Activated T-cell treated with anti-CD3 and anti-CD28 coated beads, Interleukin-2, amount 50 U/mL, for 72 hours (primary cell): ENCODE data around the gene FAM98C. TPM values are rescaled to one million over a fixed set of nuclear protein-coding genes. Genes with fewer than 3 reads are reported as not detected.
"Not testable (repeated sequence)": the region's sequence is repeated elsewhere in the genome, so short reads cannot be mapped to it uniquely, and the experiment has no call there.

ENCODE experiments used
- ATAC-seq, 2 donors: fragments of 150-1000 bp; cut with Tn5 transposase; replicated peaks in 1 of 2; 2 replicates each; pipeline ENCODE4 v1.10.0; 2021; ENCODE audit warnings: moderate library complexity in 2 of 2, mild to moderate bottlenecking in 1 of 2
- DNase-seq, 2 donors: peaks; one replicate each; pipeline ENCODE4 v3.0.0; 2021 to 2022; ENCODE audit warnings: mixed read lengths in 1 of 2
- H3K27ac Mint-ChIP-seq: one replicate; pipeline ENCODE4 v1.8.0; 2022; ENCODE audit warnings: mild to moderate bottlenecking, moderate library complexity, mixed read lengths
- H3K27me3 Mint-ChIP-seq: one replicate; pipeline ENCODE4 v1.8.0; 2022; ENCODE audit warnings: low read depth, mixed read lengths
- H3K36me3 Mint-ChIP-seq, 2 donors: one replicate each; pipeline ENCODE4 v1.8.0; 2022; ENCODE audit warnings: mixed read lengths in 2 of 2, mild to moderate bottlenecking in 1 of 2; ENCODE audit not compliant: insufficient read depth in 2 of 2
- H3K4me1 Mint-ChIP-seq: one replicate; pipeline ENCODE4 v1.8.0; 2022; ENCODE audit warnings: low read depth, mixed read lengths
- H3K4me3 Mint-ChIP-seq, 2 donors: one replicate each; pipeline ENCODE4 v1.8.0; 2022; ENCODE audit warnings: mild to moderate bottlenecking in 2 of 2, mixed read lengths in 2 of 2, moderate library complexity in 2 of 2
- H3K9me3 Mint-ChIP-seq, 2 donors: one replicate each; pipeline ENCODE4 v1.8.0; 2022; ENCODE audit warnings: mixed read lengths in 2 of 2
- total RNA-seq, 2 donors: library from RNA; stranded (reverse); gene quantifications; one replicate each; pipeline ENCODE4 v1.2.3, GENCODE V29; 2022

FAM98C gene
- total RNA-seq, 2 donors from 2014 or later = 41.0 to 45.1 TPM

GRCh38 chr19:38412491-38412890 lies 9.6 kb downstream of the FAM98C start:
- H3K9me3 Mint-ChIP-seq = no peaks in the 10 kb centered on the region
- H3K4me1 Mint-ChIP-seq = peaks cover 11% of the 10 kb centered on the region
- no peak overlapping the region for H3K27ac Mint-ChIP-seq
- no peak for ATAC-seq
- DNase-seq = no peak
- no peaks in the 10 kb centered on the region for H3K27me3 Mint-ChIP-seq
- H3K4me3 Mint-ChIP-seq = no peak overlapping the region
- H3K36me3 Mint-ChIP-seq = peaks cover 0 to 3% of the 10 kb centered on the region in 2 donors

GRCh38 chr19:38412961-38413360 lies 10.1 kb downstream of the FAM98C start:
- H3K4me3 Mint-ChIP-seq = no peak overlapping the region
- no peaks in the 10 kb centered on the region for H3K27me3 Mint-ChIP-seq
- H3K27ac Mint-ChIP-seq = no peak overlapping the region
- no peaks in the 10 kb centered on the region for H3K9me3 Mint-ChIP-seq
- H3K4me1 Mint-ChIP-seq = peaks cover 15% of the 10 kb centered on the region
- peaks cover 0 to 2% of the 10 kb centered on the region in 2 donors for H3K36me3 Mint-ChIP-seq
- DNase-seq = no peak
- ATAC-seq = no peak

- no peaks in the 10 kb centered on the region for H3K9me3 Mint-ChIP-seq
- no peak overlapping the region for H3K4me3 Mint-ChIP-seq
- H3K4me1 Mint-ChIP-seq = peaks cover 19% of the 10 kb centered on the region
- ATAC-seq (no peak), DNase-seq (no peak)
- no peaks in the 10 kb centered on the region for H3K27me3 Mint-ChIP-seq
- H3K27ac Mint-ChIP-seq = no peak overlapping the region
- peaks cover 0 to 1% of the 10 kb centered on the region in 2 donors for H3K36me3 Mint-ChIP-seq
Observed at GRCh38 chr19:38413416-38413815, 10.5 kb downstream of the FAM98C start.

- Mint-ChIP-seq H3K4me3 (peak overlapping the region; percentile 82 to 86), H3K4me1 (peaks cover 24% of the 10 kb centered on the region), H3K27me3 (no peaks in the 10 kb centered on the region), H3K27ac (peak overlapping the region; percentile 6), H3K9me3 (no peaks in the 10 kb centered on the region), H3K36me3 (no peaks in the 10 kb centered on the region)
- DNase-seq (no peak), ATAC-seq (no peak)
Observed at GRCh38 chr19:38417146-38417543, 14.3 kb downstream of the FAM98C start.

GRCh38 chr19:38417544-38418506 lies 14.9 kb downstream of the FAM98C start:
- peaks cover 24% of the 10 kb centered on the region for H3K4me1 Mint-ChIP-seq
- no peaks in the 10 kb centered on the region for H3K27me3 Mint-ChIP-seq
- peak; percentile 58 to 69 for DNase-seq
- ATAC-seq = peak; percentile 80 to 88
- H3K4me3 Mint-ChIP-seq = peak overlapping the region; percentile 82 to 86
- no peaks in the 10 kb centered on the region for H3K9me3 Mint-ChIP-seq
- H3K36me3 Mint-ChIP-seq = no peaks in the 10 kb centered on the region
- peak overlapping the region; percentile 6 for H3K27ac Mint-ChIP-seq

- no peaks in the 10 kb centered on the region for H3K9me3 Mint-ChIP-seq
- ATAC-seq (no peak), DNase-seq (no peak)
- H3K27ac Mint-ChIP-seq = no peak overlapping the region
- H3K4me1 Mint-ChIP-seq = peaks cover 24% of the 10 kb centered on the region
- no peak overlapping the region for H3K4me3 Mint-ChIP-seq
- no peaks in the 10 kb centered on the region for H3K27me3 Mint-ChIP-seq
- H3K36me3 Mint-ChIP-seq = no peaks in the 10 kb centered on the region
Observed at GRCh38 chr19:38420935-38421334, 18.0 kb downstream of the FAM98C start.

GRCh38 chr19:38421856-38422255 lies 19.0 kb downstream of the FAM98C start:
- Mint-ChIP-seq H3K4me1 (peaks cover 29% of the 10 kb centered on the region), H3K27me3 (no peaks in the 10 kb centered on the region), H3K36me3 (no peaks in the 10 kb centered on the region), H3K9me3 (no peaks in the 10 kb centered on the region), H3K4me3 (no peak overlapping the region), H3K27ac (no peak overlapping the region)
- no peak for ATAC-seq
- no peak for DNase-seq

GRCh38 chr19:38422438-38422837 lies 19.5 kb downstream of the FAM98C start:
- Mint-ChIP-seq H3K27ac (no peak overlapping the region), H3K9me3 (no peaks in the 10 kb centered on the region), H3K36me3 (no peaks in the 10 kb centered on the region), H3K4me3 (no peak overlapping the region), H3K27me3 (no peaks in the 10 kb centered on the region), H3K4me1 (peaks cover 29% of the 10 kb centered on the region)
- no peak for DNase-seq
- ATAC-seq = no peak

- ATAC-seq (no peak), DNase-seq (no peak)
- H3K4me3 Mint-ChIP-seq = no peak overlapping the region
- H3K4me1 Mint-ChIP-seq = peaks cover 30% of the 10 kb centered on the region
- H3K9me3 Mint-ChIP-seq = no peaks in the 10 kb centered on the region
- no peak overlapping the region for H3K27ac Mint-ChIP-seq
- H3K27me3 Mint-ChIP-seq = no peaks in the 10 kb centered on the region
- H3K36me3 Mint-ChIP-seq = no peaks in the 10 kb centered on the region
Observed at GRCh38 chr19:38424272-38424671, 21.4 kb downstream of the FAM98C start.

GRCh38 chr19:38425222-38425809 lies 22.4 kb downstream of the FAM98C start:
- H3K27ac Mint-ChIP-seq = no peak overlapping the region
- H3K4me1 Mint-ChIP-seq = peaks cover 37% of the 10 kb centered on the region
- no peaks in the 10 kb centered on the region for H3K27me3 Mint-ChIP-seq
- H3K9me3 Mint-ChIP-seq = no peaks in the 10 kb centered on the region
- H3K4me3 Mint-ChIP-seq = peak overlapping the region; percentile 77 to 94
- no peak for DNase-seq
- ATAC-seq = no peak
- H3K36me3 Mint-ChIP-seq = no peaks in the 10 kb centered on the region

GRCh38 chr19:38425810-38426466 lies 23.0 kb downstream of the FAM98C start, which contains the start of gene RASGRP4:
TSS of gene RASGRP4 (minus strand) at chr19:38426219. CDS start at chr19:38426091, 128 bp downstream.
- H3K27me3 Mint-ChIP-seq = no peaks in the 10 kb centered on the region
- peak within 1 kb of the TSS; percentile 96 for H3K27ac Mint-ChIP-seq
- H3K36me3 Mint-ChIP-seq = no peaks in the 10 kb centered on the region
- H3K9me3 Mint-ChIP-seq = no peaks in the 10 kb centered on the region
- DNase-seq (peak; percentile 66 to 70), ATAC-seq (peak; percentile 24)
- peaks cover 42% of the 10 kb centered on the region for H3K4me1 Mint-ChIP-seq
- peak within 1 kb of the TSS; percentile 77 to 94 for H3K4me3 Mint-ChIP-seq

- Mint-ChIP-seq H3K4me3 (peak overlapping the region; percentile 77 to 94), H3K27ac (peak overlapping the region; percentile 96), H3K4me1 (peaks cover 42% of the 10 kb centered on the region)
- not testable (repeated sequence) for H3K9me3 Mint-ChIP-seq, H3K27me3 Mint-ChIP-seq, H3K36me3 Mint-ChIP-seq
- ATAC-seq = peak; percentile 87 to 89
- peak; percentile 70 to 79 for DNase-seq
Observed at GRCh38 chr19:38427035-38427677, 24.3 kb downstream of the FAM98C start.
